DMS79 (cell line): Measurements from ENCODE around the gene EPOP.
"Not testable (repeated sequence)": the region's sequence is repeated elsewhere in the genome, so short reads cannot be mapped to it uniquely, and the experiment has no call there.

Source experiments
- DNase-seq: peaks from one replicate; lab custom pipeline; 2025; lab: John Stamatoyannopoulos, UW

The EPOP gene

DNA sequence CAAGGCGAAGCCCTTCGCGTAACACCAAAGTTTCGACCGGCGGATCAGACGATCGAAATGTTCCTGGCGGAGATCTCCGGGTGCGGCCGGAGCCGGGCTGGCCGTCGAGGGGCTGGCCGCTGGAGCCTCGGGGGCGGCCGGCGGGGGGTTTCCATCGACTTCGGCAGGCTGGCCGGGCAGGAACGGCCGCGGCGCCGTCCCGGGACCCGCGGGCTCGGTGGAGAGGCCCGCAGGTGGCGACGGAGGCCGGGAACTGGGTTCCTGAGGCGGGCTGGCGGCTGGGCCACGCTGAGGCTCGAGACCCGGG lies 1.1 kb downstream of the EPOP start:
- DNase-seq: no peak

DNA sequence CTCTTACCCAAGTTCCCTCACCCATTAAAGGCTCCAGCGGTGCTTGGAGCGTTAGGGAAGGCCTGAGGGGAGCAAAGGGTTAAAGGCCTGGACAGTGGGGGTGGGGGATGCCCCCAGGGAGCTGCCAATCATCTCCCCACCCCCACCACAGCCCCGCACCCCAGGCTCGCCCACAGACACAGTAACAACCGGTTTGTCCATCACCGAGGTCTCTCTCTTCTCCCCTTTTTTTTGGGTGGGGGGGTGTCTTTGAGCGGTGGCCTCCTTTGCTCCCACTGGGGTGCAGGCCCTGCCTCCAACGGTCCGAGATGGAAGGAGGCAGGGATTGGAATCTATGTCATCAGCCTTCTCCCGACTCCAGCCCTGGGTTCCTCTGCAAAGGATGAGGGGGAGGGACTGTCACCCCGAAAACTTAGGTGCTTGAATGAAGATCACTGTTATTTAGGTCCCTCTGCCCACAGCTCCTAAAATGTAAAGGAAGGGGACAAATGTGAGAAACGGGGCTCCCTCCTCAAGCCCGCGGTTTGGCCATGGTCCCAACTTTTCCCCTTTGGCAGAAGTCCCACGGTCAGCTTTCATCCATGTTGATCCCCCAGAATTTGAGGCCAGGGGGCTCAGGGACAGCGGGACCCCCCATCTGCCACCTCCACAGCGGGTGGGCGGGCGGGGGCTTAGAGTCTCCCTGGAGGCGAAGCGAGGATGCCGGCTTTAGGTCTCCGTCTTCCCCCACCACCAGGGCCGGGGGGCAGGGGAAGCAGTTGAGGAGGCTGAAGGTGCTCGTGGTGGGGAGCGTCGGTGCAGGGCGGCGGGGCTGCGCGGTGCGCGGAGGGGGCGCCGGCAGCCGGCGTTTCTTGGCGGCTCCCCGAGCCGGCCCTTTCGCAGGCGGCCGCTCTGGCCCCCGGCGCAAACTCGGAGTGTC lies 1.7 kb downstream of the EPOP start:
- no peak for DNase-seq

DNA sequence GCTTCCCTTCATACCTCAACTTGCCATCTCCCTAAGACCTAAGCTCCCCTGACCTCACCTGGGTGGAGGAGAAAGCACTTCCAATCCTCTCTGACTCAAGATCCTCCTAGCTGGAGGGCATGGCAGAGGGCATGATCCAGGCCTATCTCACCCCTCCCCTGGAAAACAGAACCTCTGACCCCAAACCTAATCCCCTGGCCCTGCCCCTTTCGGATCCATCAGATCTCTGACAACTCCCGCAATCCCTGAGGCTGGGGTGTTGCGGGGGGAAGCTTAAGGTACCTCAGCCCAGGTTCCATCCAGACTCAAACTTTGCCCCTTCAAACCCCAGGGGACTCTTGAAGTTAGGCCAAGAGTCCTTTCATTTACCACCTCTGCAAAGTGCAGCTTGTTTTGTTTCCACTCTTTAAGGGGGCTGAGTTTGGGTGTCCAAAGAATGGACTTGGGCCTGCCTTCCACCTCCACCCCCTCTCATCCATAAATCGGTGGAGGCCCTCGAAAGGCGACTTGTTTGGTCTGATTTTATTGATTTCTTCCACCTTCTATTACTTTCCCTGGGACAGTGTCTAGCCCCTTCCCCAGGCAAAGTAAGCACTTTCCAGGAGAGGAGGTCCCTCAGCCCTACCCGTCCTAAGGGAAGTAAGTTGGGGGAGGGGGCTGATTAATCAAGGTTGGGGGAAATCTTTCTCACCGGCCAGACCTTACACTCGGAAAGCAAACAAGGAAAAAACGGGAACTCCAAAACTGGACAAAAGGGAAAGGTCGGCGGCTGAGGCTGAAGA lies 2.6 kb downstream of the EPOP start:
- no peak for DNase-seq

DNA sequence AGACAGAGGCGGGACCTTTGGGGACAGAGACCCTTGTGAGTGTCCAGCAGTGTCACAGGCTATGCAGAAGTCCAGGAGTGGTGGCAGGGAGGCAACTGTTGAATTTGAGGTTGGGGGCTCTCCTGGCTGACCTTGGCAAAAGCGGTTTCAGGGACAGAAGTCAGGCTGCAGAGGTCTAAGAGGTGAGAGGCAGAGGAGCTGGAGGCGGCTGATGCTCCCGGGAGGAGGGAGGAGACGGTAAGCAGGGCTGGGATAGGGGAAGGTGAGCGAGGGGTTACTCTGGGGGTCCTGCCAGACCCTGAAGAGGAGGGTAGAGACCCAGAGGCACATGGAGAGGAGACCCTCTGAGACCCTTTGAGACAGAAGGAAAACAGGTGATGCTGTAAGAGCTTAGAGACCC lies 5.2 kb downstream of the EPOP start:
- DNase-seq: no peak

DNA sequence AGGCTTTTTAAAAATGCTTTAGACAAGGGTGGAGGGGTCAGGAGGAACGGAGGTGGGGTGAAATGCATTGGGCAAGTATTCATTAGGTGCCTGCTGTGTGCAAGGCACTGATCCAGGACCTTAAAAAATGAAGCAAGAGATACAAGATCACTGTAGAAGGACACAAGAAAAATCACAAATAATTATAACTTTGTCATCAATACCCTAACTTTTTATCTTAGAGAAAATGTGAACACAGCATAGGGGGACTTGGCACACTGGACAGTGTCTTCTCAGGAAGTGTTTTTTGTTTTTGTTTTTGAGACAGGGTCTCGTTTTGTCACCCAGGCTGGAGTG lies 7.0 kb downstream of the EPOP start:
- no peak for DNase-seq

DNA sequence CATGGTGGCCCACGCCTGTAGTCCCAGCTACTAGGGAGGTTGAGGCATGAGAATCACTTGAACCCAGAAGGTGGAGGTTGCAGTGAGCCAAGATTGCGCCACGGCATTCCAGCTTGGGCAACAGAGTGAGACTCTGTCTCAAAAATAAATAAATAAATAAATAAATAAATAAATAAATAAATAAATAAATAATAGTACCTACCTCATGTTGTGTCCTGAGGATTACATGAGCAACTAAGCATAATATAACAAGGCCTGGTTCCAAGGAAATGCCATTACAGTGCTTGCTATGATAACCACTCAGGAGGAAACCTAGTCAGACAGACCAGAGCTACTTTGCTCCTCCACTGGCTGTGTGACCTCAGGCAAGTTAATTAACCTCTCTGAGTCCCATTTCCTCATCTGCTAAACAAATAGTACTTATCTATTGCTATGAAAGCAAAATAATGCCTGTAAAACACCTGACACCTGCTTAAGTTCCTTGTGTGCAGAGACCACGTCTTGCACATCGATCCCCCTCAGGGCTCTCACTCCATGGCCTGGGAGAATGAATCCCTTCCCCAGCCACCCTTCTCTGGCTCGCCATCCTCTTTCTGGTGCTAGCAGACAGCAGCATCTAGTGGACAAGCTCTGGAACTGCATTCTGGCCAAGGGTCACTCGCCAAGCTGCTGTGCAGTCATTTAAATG lies 7.5 kb downstream of the EPOP start:
- peak; percentile 35 for DNase-seq

DNA sequence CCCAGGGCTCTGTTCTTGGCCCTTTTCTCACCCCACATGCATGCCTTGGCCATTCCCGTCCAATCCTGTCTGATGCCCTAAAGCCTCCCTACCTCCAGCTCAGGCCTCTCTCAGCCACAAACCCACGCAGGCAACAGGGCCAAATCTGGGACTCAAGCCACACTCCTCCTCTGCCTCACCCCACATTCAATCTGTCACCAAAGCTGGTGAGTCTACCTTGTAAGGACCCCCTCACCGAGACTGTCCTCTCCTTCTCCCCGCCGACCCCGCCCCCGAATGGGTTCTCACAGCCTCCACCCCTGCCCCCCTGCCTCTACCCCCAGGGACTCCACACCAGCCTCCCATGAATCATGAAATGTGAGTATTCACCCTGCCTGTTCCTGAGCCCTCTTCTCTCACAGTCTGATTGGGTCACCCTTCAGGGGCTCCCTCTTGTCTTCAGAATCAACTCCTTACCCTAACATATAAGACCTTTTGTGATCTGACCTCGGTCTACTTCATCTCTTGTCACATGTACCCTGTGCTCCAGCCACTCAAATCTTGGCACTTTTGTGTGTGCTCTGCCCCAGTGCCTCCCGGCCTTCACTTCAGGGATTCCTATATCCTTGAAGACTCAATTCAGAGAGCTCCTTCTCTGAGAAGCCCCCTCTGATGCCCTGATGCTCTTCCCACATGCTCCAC lies 10.7 kb downstream of the EPOP start:
- DNase-seq: no peak

DNA sequence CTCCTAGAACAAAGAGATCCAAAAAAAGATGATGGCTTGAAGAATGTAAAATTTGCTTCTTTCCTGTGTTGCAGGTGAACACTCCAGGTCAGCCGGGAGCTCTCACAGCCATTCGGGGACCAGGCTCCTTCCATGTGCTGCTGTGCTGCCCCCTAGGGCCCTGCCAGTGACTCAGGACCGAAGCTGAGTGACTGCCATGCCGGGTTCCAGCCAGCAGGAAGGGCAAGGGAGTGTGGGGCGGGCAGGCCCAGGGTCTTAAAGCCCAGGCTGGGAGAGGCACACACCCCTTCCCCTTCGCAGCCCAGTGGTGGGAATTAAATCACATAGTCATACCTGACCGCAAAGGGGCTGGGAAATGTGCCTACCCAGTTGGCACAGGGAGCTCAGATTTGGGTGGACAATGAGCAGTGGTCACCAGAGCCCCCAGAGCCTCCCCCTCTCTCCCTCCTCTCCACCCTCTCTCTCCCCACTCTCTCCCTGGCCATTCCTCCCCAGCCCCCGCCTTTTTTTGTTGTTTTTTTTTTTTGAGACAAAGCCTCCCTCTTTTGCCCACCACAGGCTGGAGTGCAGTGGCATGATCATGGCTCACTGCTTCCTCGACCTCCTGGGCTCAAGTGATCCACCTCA lies 11.5 kb downstream of the EPOP start:
- DNase-seq: peak; percentile 68

DNA sequence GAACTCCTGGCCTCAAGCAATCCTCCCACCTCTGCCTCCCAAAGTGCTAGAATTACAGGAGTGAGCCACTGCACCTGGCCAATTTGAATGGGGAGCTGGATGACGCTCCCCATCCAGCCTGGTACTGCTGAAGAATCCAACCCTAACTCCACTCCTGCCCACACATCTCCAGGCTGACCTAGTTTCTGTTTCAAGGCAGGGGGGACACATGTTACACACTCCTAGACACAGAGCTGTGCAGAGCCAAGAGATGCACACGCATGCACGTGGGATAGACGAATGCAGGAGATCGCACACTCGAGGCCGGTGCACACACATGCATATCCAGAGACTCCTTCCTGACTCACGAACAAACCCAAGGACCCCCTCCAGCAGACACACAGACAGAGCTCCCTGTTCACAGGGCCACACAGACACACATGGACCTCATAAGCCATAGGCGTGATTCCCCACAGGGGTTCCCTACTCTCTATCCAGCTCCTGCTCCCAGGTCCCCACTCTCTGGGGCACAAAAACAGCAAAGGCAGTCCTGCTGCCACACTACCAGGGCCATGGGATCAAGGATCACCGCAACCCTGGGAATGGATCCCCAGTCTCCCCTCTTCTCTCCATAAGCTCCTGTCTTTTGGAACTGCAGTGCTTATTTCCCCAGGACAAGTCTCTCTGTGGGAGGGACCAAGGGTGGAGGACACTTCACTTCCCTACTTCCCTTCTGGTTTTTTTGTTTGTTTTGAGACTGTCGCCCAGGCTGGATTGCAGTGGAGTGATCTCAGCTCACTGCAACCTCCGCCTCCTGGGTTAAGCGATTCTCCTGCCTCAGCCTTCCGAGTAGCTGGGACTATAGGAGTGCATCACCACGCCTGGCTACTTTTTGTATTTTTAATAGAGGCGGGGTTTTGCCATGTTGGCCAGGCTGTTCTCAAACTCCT lies 14.4 kb downstream of the EPOP start:
- peak; percentile 16 for DNase-seq

DNA sequence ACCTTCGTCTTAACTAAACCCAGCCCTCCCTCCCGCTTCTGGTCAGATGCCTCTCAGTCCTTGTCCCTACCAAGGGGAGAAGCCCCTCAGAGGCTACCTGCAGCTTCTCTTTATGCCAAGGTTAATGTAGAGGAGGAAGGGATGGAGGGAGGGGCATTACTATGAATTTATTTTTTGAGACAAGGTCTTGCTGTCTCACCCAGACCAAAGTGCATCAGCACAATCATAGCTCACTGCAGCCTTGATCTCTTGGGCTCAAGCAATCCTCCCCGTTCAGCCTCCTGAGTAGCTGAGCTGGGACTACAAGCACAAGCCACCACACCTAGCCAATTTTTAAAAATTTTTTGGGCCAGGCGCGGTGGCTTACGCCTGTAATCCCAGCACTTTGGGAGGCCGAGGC lies 15.3 kb downstream of the EPOP start:
- no peak for DNase-seq

DNA sequence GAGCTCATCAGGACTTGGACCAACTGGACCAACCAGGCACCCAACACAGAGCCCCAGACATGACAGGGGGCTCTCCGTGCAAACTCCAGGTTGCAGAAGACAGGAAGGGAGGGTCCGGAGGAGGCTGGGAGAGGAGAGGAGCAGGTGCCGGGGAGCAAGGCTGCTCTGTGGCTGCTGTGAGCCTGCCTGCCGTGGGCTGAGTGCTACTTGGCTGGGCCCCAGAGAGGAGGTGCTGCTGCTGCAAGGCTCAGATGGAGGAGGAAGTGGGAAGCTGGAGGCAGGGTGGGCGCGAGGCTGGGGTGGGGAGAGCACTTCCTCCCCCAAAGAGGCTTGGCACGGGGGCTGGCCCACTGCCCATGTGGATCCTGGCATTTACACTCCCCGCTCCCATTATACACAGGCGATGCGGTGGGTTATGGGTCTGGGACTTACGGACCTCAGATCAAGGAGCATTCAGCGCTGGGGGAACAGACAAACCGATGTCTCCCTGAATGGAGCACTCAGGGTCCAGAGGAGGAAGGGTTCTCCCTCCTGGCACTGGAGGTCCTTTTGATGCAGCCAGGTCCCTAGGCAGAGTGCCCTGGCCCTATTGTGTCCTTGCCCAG lies 15.9 kb downstream of the EPOP start:
- DNase-seq: peak; percentile 9

DNA sequence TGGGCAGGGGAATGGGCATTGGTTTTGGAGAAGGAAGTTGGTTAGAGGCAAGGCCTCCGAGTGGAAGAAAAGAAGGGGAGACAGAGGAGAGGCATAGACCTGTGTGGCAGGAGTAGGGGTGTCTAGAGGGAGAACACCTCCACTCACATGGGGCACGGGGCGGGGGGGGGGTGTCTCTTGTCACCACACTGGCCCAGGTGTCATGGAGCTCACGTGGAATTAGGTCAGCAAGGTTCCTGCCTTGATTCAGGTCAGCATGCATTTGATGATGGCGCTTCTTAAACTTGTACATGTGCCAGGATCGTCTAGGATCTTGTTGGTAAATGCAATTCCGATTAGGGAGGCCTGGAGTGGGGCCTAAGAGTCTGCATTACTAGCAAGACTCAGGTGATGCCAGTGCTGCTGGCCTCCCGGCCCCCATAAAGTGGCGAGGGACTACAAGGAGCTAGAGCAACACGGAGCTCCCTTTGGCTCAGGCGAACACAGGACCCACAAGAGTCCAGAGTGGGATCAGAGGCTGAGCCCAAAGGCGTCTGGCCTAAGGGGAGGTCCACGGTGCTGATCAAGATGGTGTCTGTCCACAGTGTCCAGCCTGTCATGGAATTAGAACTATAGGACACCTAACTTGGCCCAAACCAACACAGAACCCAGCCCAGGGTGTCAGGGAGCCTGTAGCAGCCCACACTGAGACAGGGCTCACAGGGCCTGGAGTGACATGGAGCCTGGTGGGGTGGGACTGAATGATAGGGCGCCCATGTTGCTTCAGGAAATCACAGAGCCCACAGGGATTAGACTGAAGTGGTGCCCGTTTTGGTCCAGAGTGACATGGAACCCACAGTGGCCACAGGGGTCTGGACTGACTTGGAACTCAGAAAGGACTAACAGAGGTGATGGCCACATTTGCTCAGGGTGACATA lies 16.7 kb downstream of the EPOP start:
- DNase-seq: no peak

DNA sequence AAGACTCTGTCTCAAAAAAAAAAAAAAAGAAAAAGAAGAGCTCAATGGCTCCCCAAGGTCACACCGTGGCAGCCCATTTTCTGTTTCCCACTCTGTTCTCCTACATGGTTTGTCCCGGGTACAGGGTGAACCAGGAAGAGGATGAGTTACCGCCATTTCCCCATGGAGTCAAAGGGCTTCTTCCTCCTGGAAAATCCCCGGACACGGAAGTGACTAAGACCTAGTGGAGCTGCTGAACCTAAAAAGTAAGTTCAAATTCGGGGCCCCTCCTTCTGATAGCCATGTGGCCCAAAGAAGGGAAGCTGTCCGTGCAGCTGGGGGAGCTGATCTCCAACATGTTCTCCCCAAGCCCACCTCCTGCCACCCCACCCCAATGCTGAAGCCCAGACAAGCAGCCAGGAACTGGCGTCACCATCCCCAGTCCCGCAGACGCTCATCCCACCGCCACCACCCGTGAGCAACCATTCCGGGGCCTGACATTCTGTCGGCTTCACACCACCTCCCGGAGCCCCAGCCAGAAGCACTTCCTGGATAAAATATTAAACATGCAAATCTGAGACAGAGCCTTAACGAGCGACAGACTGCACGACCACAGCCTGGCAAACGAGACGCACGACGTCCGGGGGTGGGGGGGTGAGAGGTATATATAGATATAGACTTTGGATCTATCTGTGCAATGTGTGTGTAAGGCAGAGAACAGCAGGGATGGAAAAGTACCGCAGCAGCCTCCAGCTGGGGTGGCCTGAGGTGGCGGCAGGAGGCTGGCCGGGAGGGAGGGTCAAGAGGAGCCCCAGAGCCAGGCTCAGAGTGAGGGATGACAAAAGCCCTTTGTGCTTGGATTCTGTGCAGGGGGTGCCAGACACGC lies 17.6 kb downstream of the EPOP start:
- DNase-seq: no peak

DNA sequence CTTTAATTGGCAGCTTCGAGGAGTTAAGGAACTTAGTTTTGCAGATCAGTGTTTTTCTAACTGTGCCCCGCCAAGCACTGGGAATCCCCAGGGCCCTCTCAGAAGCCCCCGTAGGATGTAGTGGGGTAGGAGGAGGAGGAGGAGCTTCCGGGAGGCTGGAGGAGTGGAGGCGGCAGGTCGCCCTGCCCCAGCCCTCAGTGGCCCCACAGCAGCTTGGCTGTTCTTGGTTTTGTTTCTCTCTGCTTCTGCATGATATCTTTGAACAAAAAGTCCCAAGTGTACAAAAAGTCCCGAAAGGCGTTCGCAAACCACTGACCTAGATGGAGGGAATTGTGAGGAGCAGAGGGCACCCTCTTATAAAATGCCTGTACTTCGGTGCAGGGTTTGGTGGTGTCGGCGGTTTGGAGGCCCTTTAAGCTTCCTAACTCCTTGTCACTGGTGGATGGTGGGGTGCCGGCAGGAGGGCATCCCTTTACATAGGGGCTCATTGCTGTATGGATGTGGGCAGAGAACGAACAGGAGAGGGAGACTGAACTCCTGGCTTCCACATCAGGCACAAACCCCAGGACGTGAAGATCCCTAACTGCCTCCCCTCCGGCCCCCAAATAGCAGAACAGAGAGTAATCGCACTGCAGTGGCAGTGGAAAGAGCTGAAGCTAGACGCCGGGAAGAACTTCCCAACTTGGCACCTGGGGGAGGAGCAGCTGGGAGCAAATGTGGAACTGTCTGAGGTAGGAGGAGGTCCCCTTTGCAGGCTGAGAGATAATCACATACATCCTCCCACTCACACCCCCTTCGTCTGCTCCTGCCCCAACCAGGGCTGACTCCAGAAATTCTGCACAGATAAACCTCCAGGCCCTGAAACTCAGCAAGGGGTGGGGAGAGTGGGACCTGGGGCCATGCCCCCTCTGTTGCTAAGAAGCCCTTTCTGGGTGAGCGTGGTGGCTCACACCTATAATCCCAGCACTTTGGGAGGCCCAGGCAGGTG lies 20.1 kb downstream of the EPOP start:
- no peak for DNase-seq

DNA sequence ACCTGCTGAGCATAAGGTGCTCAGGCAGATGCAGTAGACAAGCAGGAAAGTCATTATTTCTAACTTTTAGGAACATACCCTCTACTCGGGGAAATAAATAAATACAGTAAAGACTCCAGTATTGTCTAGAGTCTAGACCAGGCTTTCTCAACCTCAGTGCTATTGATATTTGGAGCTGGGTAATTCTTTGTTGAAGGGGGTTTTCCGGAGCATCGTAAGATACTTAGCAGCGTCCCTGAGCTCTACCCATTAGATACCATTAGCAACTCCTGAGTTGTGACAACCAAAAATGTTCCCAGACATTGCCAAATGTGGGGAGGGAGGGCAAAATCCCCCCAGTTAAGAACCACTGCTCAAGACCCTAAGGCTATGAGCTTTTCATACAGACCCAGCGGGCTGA lies 21.1 kb downstream of the EPOP start:
- no peak for DNase-seq

DNA sequence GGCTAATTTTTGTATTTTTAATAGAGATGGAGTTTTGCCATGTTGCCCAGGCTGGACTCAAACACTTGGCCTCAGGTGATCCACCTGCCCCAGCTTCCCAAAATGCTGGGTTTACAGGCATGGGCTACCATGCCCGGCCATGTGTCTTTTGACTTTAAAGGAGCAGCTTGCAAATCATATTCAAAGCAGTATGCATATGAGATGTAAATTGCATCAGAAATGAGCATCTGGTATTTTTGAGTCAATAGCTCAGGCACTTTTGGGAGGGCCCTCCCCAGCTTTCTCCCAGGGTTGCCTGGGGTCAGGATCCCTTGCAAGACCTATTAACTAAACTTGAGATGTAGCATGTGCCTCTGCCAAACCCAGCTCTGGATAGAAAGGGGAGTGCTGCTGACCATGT lies 21.5 kb downstream of the EPOP start:
- no peak for DNase-seq

DNA sequence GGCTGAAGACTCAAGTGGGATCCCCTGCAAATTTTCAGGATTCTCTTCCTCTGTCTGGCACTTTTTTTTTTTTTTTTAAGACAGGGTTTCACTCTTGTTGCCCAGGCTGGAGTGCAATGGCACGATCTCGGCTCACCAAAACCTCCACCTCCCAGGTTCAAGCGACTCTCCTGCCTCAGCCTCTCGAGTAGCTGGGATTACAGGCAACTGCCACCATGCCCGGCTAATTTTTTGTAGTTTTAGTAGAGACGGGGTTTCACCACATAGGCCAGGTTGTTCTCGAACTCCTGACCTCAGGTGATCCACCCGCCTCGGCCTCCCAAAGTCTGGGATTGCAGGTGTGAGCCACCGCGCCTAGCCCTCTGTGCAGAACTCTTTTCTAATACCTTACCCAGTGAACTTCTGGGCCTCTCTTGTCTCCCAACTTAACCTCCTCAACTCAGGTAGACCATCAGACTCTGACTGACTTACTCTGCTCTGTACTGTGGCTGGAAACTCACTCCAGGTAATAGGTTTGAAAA lies 24.0 kb downstream of the EPOP start:
- DNase-seq: not testable (repeated sequence)
